ENCODE data around the gene PRF1.

The PRF1 gene

DNA sequence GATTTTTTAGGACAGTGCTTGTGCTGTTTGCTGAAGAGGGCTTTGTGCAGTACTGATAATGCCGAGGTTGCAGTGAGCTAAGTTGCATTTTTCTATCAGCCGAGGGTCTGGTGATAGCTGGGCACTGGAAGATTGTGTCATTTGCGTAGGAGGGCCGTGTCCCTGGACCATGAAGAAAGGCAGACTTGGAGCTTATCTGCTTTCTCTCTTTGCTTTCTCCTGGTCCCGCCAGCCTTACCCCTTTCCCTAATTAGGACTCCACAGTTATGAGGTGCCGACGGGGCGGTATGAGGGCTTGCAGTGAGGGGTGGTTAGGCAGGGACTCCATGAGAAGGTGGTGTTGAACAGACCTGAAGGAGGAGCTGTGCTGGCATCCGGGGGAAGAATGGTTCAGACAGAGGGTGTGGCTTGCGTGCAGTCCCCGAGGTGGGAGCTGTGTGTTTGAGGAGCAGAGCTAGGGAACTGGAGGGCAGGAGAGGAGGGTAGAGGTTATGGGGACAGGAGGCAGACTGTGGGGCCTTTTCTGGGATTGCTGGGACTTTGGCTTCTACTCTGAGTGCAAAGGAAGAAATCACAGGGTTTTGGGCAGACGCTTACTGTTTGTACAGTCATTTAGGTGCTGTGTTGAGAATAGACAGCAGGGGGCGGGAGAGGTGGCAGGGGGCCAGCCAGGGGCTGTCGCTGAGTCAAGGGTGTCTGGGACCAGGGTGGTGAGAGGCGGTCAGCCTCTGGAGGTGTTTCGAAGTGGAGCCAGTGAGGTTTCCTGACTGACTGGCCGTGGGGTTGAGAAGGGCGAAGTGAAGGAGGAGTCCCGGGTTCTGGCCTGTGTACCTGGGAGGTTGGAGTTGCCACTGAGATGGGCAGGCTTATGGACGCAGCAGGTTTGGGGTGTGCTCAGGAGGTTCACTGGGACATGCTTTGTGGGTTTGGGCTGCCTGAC, 43.4 kb downstream of the PRF1 start:
- Histone ChIP-seq H3K27ac (no peak overlapping the region), H3K36me3 (no peaks in the 10 kb centered on the region), H3K4me3 (ENCODE audit: low read depth, low read length) (no peak overlapping the region), H3K9me3 (ENCODE audit: severe bottlenecking) (no peaks in the 10 kb centered on the region), H3K27me3 (ENCODE audit: insufficient read depth, low read depth, severe bottlenecking) (no peaks in the 10 kb centered on the region)
- TF ChIP-seq, protein P1, sequence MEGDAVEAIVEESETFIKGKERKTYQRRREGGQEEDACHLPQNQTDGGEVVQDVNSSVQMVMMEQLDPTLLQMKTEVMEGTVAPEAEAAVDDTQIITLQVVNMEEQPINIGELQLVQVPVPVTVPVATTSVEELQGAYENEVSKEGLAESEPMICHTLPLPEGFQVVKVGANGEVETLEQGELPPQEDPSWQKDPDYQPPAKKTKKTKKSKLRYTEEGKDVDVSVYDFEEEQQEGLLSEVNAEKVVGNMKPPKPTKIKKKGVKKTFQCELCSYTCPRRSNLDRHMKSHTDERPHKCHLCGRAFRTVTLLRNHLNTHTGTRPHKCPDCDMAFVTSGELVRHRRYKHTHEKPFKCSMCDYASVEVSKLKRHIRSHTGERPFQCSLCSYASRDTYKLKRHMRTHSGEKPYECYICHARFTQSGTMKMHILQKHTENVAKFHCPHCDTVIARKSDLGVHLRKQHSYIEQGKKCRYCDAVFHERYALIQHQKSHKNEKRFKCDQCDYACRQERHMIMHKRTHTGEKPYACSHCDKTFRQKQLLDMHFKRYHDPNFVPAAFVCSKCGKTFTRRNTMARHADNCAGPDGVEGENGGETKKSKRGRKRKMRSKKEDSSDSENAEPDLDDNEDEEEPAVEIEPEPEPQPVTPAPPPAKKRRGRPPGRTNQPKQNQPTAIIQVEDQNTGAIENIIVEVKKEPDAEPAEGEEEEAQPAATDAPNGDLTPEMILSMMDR (IDR thresholded peaks at IDR 0.05; ENCODE audit: low read depth, low read length) = peak; percentile 48
- peak; percentile 65 for DNase-seq

DNA sequence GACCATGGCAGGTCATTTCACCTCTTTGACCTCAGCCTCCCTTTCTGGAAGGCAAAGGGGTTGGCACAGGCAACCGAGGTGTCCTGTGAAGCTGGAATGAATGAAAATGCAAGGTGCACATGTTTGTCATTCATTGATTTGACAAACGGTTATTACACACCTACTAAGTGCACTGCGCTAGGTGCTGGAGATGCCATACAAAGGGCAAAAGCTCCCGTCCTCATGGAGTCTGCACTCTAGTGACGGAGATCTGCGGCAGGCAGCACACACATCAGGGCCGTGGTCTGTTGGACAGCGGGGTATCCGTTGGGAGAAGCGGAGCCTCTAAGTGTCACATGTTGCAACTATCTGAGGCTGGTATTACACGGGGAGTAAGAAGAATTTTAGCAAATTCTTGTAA, 44.2 kb downstream of the PRF1 start:
- H3K36me3 ChIP-seq = no peaks in the 10 kb centered on the region
- no peaks in the 10 kb centered on the region for H3K27me3 ChIP-seq (ENCODE audit: insufficient read depth, low read depth, severe bottlenecking)
- H3K4me3 ChIP-seq (ENCODE audit: low read depth, low read length) = no peak overlapping the region
- DNase-seq = no peak
- no peaks in the 10 kb centered on the region for H3K9me3 ChIP-seq (ENCODE audit: severe bottlenecking)
- H3K27ac ChIP-seq = no peak overlapping the region
- TF ChIP-seq, protein P1 (IDR thresholded peaks at IDR 0.05; ENCODE audit: low read depth, low read length) = no peak

DNA sequence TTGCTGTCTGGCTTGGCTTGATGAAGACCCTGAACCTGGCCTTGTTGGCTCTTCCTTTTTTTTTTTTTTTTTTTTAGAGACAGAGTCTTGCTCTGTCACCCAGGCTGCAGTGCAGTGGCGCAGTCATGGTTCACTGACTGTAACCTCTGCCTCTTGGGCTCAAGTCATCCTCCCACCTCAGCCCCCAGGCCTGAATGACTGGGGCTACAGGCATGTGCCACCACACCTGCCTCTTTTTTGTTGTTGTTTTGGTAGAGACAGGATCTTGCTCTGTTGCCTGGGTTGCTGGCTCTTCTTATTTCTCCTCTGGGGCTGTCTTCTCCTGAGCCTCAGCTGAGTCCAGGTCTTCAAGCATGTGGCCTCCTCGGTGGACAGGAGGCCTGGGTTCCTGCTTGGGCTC, 44.7 kb downstream of the PRF1 start:
- Histone ChIP-seq H3K36me3 (no peaks in the 10 kb centered on the region), H3K9me3 (ENCODE audit: severe bottlenecking) (no peaks in the 10 kb centered on the region), H3K27me3 (ENCODE audit: insufficient read depth, low read depth, severe bottlenecking) (no peaks in the 10 kb centered on the region), H3K27ac (no peak overlapping the region), H3K4me3 (ENCODE audit: low read depth, low read length) (no peak overlapping the region)
- no peak for DNase-seq
- TF ChIP-seq, protein P1 (IDR thresholded peaks at IDR 0.05; ENCODE audit: low read depth, low read length) = no peak

DNA sequence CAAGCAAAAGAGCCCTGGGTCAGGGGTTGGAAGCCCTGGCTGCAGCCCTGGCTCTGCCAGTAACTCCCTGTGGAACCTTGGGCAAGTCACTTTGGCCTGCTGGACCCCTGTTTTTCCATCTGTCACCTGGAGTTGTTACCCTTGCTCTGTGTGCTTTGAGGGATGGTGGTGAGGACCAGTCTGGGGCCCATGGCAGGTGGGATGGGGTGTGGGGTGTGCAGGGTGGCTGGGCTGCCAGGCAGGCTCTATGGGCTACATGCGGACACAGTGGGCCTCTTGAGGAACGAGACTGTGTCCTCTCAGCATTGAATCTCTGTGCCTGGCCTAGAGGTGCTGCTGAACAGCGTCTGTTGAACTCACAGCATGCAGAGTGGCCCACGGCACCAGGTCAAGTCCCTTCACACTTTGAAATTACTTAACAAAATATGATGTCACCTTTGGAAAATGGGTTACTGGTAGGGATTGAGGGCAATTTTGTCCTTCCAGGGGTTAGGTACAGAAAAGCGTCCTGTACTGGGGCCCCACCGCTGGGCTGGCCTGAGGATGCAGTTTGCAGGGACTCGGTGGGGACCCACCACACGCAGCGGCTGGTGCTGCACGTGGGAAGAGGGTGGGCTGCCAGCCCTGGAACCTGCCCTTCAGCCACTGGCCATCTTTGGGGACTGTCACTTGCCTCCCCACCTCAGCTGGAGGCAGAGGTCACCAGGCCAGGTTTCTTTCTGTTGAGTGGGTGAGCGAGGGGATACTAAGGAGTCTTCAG, 45.3 kb downstream of the PRF1 start:
- Histone ChIP-seq H3K4me3 (ENCODE audit: low read depth, low read length) (no peak overlapping the region), H3K27ac (no peak overlapping the region), H3K27me3 (ENCODE audit: insufficient read depth, low read depth, severe bottlenecking) (no peaks in the 10 kb centered on the region), H3K36me3 (no peaks in the 10 kb centered on the region), H3K9me3 (ENCODE audit: severe bottlenecking) (no peaks in the 10 kb centered on the region)
- DNase-seq = no peak
- TF ChIP-seq, protein P1 (IDR thresholded peaks at IDR 0.05; ENCODE audit: low read depth, low read length) = no peak

DNA sequence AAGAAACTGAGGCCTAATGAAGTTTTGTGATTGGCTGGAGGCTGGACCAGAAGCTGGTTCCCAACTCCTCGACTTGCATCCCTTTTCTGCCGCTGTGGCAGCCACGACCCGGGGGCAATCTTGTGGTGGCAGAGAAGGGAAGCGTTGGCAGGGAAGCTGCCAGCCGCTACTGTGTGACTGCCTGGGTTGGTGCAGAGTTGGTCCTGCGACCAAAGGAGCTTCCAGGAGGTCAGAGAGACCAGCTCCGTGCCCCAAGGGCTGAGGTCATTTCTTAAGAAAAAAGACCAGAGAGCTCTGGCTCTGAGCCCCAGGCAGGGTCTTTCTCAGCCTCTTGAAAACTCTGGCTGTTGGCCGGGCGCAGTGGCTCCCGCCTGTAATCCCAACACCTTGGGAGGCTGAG, 47.2 kb downstream of the PRF1 start:
- no peak overlapping the region for H3K27ac ChIP-seq
- TF ChIP-seq, protein P1 (IDR thresholded peaks at IDR 0.05; ENCODE audit: low read depth, low read length) = no peak
- no peak for DNase-seq
- H3K36me3 ChIP-seq = no peaks in the 10 kb centered on the region
- H3K27me3 ChIP-seq (ENCODE audit: insufficient read depth, low read depth, severe bottlenecking) = no peaks in the 10 kb centered on the region
- H3K9me3 ChIP-seq (ENCODE audit: severe bottlenecking) = no peaks in the 10 kb centered on the region
- H3K4me3 ChIP-seq (ENCODE audit: low read depth, low read length) = no peak overlapping the region

Measured in WERI-Rb-1 (cell line).